Measurements from ENCODE around the gene SULT1C3.

- TF ChIP-seq, protein P1, sequence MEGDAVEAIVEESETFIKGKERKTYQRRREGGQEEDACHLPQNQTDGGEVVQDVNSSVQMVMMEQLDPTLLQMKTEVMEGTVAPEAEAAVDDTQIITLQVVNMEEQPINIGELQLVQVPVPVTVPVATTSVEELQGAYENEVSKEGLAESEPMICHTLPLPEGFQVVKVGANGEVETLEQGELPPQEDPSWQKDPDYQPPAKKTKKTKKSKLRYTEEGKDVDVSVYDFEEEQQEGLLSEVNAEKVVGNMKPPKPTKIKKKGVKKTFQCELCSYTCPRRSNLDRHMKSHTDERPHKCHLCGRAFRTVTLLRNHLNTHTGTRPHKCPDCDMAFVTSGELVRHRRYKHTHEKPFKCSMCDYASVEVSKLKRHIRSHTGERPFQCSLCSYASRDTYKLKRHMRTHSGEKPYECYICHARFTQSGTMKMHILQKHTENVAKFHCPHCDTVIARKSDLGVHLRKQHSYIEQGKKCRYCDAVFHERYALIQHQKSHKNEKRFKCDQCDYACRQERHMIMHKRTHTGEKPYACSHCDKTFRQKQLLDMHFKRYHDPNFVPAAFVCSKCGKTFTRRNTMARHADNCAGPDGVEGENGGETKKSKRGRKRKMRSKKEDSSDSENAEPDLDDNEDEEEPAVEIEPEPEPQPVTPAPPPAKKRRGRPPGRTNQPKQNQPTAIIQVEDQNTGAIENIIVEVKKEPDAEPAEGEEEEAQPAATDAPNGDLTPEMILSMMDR (conservative IDR thresholded peaks at IDR 0.05; ENCODE audit: low read length) = no peak
- no peak for TF ChIP-seq EZH2phosphoT487 (IDR thresholded peaks at IDR 0.05; ENCODE audit: borderline replicate concordance, low read depth, low read length)
Measured at GRCh38 chr2:108270346-108270745, 30.6 kb downstream of the SULT1C3 start.

Data from OCI-LY7 (cell line).